ENCODE data around the gene GTF2H2C_2.
"Not testable (repeated sequence)": the region's sequence is repeated elsewhere in the genome, so short reads cannot be mapped to it uniquely, and the experiment has no call there.

The GTF2H2C_2 gene

DNA sequence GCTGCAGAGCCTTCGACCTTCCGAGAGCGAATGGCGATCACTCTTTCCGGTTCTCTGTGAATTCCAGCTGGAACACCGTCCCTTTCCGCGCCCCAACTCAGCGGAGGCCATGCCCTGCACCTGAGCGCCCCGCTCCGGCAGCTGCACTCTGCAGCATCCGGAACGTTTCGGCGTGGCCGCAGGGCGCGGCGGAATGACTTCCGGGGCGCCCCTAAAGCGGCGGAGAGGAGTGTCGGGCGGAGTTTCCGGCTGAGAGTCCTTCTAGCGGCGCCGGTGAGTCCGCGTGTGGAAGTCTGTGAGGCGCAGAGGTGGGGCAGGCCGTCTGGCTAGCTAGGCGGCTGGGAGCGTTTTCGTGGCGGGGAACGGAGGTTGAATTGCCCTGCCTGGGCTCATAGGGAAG, at the start of gene GTF2H2C_2:
Gene GTF2H2C_2, plus strand, starts transcription at position 252 of the 400 bp plus-strand sequence.
- DNase-seq, result not testable (repeated sequence)

DNA sequence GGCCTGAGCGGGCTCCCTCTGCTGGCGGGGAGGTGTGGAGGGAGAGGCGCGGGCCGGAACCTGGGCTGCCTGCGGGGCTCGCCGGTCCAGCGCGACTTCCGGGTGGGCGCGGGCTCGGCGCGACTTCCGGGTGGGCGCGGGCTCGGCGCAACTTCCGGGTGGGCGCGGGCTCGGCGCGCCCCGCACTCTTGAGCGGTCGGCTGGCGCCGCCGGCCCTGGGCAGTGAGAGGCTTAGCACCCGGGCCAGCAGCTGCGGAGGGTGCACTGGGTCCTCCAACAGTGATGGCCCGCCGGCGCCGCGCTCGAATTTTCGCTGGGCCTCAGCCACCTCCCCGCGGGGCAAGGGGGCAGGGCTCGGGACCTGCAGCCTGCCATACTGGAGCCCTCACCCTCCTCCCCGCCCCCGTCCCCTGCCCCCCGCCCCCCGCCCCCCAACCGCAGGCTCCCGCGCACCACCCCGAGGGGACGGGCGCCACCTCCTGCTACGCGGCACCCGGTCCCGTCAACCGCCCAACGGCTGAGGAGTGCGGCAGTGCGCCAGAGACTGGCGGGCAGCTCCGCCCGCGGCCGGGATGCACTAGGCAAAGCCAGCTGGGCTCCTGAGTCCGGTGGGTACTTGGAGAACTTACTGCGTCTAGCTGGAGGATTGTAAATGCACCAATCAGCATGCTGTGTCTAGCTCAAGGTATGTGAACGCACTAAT, 14.0 kb upstream of the GTF2H2C_2 start:
- not testable (repeated sequence) for DNase-seq

- not testable (repeated sequence) for DNase-seq
Measured at GRCh38 chr5:70421322-70421721, 6.2 kb downstream of the GTF2H2C_2 start.

GRCh38 chr5:70423215-70423614, 8.0 kb downstream of the GTF2H2C_2 start:
- not testable (repeated sequence) for DNase-seq

GRCh38 chr5:70438518-70438917, 23.4 kb downstream of the GTF2H2C_2 start:
- not testable (repeated sequence) for DNase-seq

DNA sequence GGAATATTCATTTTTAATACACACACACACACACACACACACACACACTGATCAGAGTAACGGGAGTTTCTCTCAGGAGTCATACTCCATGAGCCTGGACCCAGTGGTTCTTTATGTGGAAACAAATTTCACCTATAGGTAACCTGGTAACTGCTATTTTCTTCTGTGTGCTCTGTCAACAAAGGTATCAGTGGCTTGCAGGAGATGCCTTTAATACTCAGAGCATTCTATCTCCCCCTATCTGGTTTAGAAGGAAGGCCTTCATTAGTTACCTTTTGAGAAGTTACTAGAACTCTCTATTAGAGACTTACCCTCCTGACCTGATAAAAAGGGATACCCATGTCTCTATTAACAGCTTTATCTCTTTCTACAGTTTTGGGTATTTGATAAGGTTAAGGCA, 34.4 kb downstream of the GTF2H2C_2 start:
- not testable (repeated sequence) for DNase-seq

- DNase-seq, result not testable (repeated sequence)
Measured at GRCh38 chr5:70451249-70451984, 36.2 kb downstream of the GTF2H2C_2 start.

GRCh38 chr5:70457093-70457492, 41.9 kb downstream of the GTF2H2C_2 start:
- not testable (repeated sequence) for DNase-seq

- not testable (repeated sequence) for DNase-seq
Measured at GRCh38 chr5:70459188-70459587, 44.0 kb downstream of the GTF2H2C_2 start.

GRCh38 chr5:70461984-70462383, 46.8 kb downstream of the GTF2H2C_2 start:
- not testable (repeated sequence) for DNase-seq

DNA sequence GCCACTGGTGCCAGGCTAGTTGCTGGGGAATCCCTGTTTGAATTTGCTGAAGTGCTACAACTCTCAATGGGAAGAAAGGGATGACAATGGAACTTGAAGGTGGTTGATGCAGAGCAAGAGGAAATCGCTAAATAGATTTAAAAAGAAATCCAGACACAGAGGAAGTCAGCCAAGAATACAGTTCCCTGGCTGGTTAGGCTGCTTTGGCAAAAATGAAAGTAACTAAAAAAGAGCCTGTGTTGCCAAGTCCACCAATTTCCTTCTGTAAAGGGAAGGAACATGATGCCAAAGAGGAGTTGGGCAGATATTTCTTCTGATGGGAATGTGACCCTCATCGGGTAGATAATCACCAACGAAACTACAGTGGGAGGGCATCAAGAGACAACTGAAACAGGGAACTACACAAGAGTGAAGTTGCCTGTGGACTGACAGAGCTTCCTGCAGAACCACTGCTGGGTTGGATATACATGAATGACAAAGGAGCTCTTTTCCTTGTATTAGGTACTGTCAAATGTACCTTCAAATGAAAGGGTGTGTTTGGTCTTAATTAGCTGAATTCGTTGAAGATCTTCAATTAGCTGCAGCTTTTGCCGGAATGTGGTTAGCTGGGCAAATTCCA, 49.0 kb downstream of the GTF2H2C_2 start:
- not testable (repeated sequence) for DNase-seq

- not testable (repeated sequence) for DNase-seq
Measured at GRCh38 chr5:70469926-70470509, 54.9 kb downstream of the GTF2H2C_2 start.
